HL-60 (cell line): Measurements from ENCODE around the gene CLIP2.

Experiments
- CTCF ChIP-seq: IDR thresholded peaks from one replicate; pipeline ENCODE4 v1.5.1; 2011; ENCODE audit warnings: low read length, control low read depth, inconsistent platforms; ENCODE audit not compliant: insufficient read depth
- GABPA ChIP-seq: IDR thresholded peaks from 2 replicates; pipeline ENCODE4 v1.6.1; 2012; ENCODE audit warnings: low read depth
- POLR2AphosphoS5 ChIP-seq: IDR thresholded peaks from 2 replicates; pipeline ENCODE4 v1.6.1; 2012; ENCODE audit warnings: low read depth
- REST ChIP-seq: IDR thresholded peaks from 2 replicates; pipeline ENCODE4 v1.6.1; 2012; ENCODE audit warnings: low read depth; ENCODE audit not compliant: insufficient replicate concordance
- SPI1 ChIP-seq: IDR thresholded peaks from 2 replicates; pipeline ENCODE4 v1.6.1; 2012; ENCODE audit warnings: low read depth, mild to moderate bottlenecking, borderline replicate concordance

GRCh38 chr7:74291535-74291934, 2.3 kb downstream of the CLIP2 start:
- TF ChIP-seq CTCF: no peak
- TF ChIP-seq POLR2AphosphoS5: no peak
- no peak for TF ChIP-seq GABPA
- no peak for TF ChIP-seq REST
- TF ChIP-seq SPI1: no peak
